ENCODE results near the gene COQ10B.
A peak's percentile ranks its signal among the peaks of the same experiment; 100 is the strongest.

Gene COQ10B

GRCh38 chr2:197502685-197503084 lies 49.3 kb downstream of the COQ10B start:
- no peak for DNase-seq

- DNase-seq = no peak
Observed at GRCh38 chr2:197504000-197504399, 50.6 kb downstream of the COQ10B start.

GRCh38 chr2:197504512-197504911 lies 51.2 kb downstream of the COQ10B start:
- DNase-seq = no peak

- DNase-seq = no peak
Observed at GRCh38 chr2:197506658-197507057, 53.3 kb downstream of the COQ10B start.

- no peak for DNase-seq
Observed at GRCh38 chr2:197513915-197514314, 60.6 kb downstream of the COQ10B start.

- DNase-seq = no peak
Observed at GRCh38 chr2:197514754-197515153, 61.4 kb downstream of the COQ10B start.

- DNase-seq = no peak
Observed at GRCh38 chr2:197515315-197515738, 62.0 kb downstream of the COQ10B start.

GRCh38 chr2:197515739-197516392 lies 62.5 kb downstream of the COQ10B start, which contains the start of gene MOB4:
Gene MOB4 (plus strand): TSS chr2:197516066. CDS start chr2:197516087, 21 bp downstream.
- DNase-seq = peak; percentile 94

GRCh38 chr2:197516393-197516761 lies 63.0 kb downstream of the COQ10B start:
- no peak for DNase-seq

- DNase-seq = no peak
Observed at GRCh38 chr2:197517150-197517549, 63.8 kb downstream of the COQ10B start.
